Measurements from ENCODE around the gene GDPD2.
A peak's percentile ranks its signal among the peaks of the same experiment; 100 is the strongest.

Gene GDPD2

DNA sequence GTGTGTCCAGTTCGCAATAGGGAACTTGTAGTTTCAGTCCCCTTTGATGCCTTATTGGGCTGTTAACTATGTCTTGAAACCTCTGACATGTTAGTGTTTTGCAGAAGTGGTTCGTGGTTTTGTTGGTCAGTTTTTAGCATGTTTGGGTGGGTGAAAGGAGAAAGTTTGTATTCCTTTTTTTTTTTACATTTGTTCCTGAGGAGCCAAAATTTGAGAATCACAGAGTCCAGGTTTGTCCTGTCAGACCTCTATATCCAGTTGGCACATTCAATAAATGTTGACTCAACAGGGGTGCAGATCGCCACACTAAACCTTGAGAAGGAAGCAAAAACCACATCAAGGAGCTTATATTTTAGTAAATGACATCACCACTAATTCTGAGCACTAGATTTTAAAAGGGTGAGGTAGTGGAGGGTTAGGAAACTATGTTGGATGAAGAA, 47.8 kb downstream of the GDPD2 start:
- no peak for TF ChIP-seq EGR1 (IDR thresholded peaks at IDR 0.05)
- TF ChIP-seq TAF1 (IDR thresholded peaks at IDR 0.05; ENCODE audit: low read depth), result no peak
- TF ChIP-seq, protein P1, sequence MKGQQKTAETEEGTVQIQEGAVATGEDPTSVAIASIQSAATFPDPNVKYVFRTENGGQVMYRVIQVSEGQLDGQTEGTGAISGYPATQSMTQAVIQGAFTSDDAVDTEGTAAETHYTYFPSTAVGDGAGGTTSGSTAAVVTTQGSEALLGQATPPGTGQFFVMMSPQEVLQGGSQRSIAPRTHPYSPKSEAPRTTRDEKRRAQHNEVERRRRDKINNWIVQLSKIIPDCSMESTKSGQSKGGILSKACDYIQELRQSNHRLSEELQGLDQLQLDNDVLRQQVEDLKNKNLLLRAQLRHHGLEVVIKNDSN (IDR thresholded peaks at IDR 0.05), result no peak
- no peak for TF ChIP-seq FOXM1 (IDR thresholded peaks at IDR 0.05; ENCODE audit: borderline replicate concordance, low read depth)
- TF ChIP-seq ZBTB7A (IDR thresholded peaks at IDR 0.05; ENCODE audit: low read depth), result no peak
- TF ChIP-seq EP300 (IDR thresholded peaks at IDR 0.05; ENCODE audit: borderline replicate concordance), result no peak
- no peak for TF ChIP-seq CEBPB (IDR thresholded peaks at IDR 0.05)
- TF ChIP-seq, protein P2, sequence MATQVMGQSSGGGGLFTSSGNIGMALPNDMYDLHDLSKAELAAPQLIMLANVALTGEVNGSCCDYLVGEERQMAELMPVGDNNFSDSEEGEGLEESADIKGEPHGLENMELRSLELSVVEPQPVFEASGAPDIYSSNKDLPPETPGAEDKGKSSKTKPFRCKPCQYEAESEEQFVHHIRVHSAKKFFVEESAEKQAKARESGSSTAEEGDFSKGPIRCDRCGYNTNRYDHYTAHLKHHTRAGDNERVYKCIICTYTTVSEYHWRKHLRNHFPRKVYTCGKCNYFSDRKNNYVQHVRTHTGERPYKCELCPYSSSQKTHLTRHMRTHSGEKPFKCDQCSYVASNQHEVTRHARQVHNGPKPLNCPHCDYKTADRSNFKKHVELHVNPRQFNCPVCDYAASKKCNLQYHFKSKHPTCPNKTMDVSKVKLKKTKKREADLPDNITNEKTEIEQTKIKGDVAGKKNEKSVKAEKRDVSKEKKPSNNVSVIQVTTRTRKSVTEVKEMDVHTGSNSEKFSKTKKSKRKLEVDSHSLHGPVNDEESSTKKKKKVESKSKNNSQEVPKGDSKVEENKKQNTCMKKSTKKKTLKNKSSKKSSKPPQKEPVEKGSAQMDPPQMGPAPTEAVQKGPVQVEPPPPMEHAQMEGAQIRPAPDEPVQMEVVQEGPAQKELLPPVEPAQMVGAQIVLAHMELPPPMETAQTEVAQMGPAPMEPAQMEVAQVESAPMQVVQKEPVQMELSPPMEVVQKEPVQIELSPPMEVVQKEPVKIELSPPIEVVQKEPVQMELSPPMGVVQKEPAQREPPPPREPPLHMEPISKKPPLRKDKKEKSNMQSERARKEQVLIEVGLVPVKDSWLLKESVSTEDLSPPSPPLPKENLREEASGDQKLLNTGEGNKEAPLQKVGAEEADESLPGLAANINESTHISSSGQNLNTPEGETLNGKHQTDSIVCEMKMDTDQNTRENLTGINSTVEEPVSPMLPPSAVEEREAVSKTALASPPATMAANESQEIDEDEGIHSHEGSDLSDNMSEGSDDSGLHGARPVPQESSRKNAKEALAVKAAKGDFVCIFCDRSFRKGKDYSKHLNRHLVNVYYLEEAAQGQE (IDR thresholded peaks at IDR 0.05; ENCODE audit: low read depth), result no peak
- TF ChIP-seq RAD21 (IDR thresholded peaks at IDR 0.05; ENCODE audit: low read depth), result no peak
- no peak for TF ChIP-seq NFIC (IDR thresholded peaks at IDR 0.05)
- TF ChIP-seq CREB1 (IDR thresholded peaks at IDR 0.05; ENCODE audit: low read depth), result no peak
- no peak for TF ChIP-seq TCF12 (IDR thresholded peaks at IDR 0.05; ENCODE audit: low read depth)
- TF ChIP-seq, protein P3, sequence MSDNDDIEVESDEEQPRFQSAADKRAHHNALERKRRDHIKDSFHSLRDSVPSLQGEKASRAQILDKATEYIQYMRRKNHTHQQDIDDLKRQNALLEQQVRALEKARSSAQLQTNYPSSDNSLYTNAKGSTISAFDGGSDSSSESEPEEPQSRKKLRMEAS (IDR thresholded peaks at IDR 0.05), result no peak
- TF ChIP-seq YY1 (IDR thresholded peaks at IDR 0.05; ENCODE audit: low read depth), result no peak
- no peak for TF ChIP-seq TEAD4 (IDR thresholded peaks at IDR 0.05)

DNA sequence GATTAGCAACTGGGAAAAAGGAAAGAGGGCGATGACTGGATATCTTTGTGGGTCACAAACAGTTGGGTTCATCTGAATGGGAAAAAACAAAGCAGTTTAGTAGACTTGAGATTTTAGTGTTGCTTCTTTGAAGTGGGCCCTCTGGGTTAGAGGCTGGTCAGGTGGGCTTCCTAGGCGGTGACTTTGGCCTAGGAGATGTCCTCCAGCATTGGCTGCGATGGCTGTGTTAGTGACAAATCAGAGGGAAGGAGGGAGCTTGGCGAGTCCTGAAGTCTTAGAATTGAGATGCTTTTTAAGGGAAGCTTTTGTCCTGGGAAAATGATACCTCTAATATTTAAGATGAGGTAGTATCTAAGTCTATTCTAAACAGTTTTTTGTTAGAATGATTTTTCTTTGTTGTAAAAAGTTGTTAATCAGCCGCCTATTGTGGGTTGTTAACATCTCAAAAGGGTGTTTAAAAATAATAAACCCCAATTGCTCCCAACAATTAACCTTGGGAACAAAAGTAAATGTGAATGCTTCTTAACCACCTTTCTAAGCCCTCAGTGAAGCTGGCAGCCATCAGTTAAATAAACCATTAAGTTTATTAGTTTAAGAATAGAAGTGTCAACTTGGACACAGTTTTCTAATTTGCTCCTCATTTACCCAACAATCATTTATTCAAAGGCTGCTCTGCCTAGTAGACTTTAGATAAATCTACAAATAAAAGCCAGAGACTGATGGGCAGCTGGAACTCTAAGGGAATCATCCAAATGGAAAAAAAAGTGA, 53.2 kb downstream of the GDPD2 start:
- TF ChIP-seq, protein P1 (IDR thresholded peaks at IDR 0.05), result no peak

DNA sequence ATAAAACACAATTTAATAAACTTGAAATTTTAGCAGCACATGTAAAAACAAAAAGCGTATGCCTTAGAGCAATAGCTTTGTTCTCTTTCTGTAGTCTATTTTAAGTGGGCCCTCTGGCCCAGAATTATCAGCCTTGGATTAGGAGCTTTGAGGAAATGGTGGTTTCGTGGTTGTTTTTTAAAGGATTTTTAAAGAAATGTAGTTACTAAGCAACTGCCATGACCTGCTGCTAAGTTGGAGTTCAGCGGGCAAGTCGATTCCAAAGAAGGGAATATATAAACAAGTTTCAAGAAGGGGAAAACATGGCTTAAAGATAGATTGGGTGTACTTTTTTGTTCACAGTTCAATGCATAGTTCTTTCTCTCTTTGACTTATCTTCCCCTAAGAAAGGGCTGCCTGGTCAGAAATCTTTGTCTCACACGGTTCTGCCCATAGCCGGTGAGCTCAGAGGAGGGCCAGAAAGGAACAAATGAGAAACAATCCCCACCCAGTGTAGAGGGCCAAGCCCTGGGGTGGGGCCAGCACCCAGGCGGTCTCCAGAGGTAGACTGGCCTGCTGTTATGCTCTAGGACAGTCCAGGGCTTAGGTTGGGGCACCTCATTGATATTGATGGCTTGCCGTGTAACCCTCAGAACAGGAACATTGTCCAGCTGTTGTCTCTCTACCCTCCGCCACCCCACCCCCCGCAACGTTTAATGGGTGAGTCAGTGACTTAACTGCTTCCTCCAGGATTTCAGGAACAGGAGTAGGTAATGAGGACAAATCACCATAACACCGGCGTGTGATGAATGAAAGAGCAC, 54.0 kb downstream of the GDPD2 start:
- TF ChIP-seq FOXM1 (IDR thresholded peaks at IDR 0.05; ENCODE audit: borderline replicate concordance, low read depth), result no peak
- no peak for TF ChIP-seq TEAD4 (IDR thresholded peaks at IDR 0.05)
- peak; percentile 25; the same call in 1 of the 2 replicates for TF ChIP-seq NFIC (IDR thresholded peaks at IDR 0.05)

DNA sequence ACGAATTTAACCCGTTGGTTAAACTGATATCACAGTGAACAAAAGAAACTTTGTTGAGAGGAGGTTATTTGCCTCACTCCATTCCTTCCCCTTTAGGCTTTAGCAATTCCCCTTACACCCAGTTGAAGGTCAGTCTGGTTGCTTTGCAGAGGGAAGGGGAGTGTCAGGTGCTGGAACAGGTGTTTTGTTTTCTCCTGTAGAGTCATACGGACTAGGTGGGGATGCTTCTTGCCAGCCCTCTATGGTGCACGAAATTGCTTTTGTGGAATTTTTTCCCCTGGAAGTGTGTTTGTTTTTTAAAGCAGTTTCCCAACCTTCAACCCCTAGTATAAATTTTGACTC, 54.6 kb downstream of the GDPD2 start:
- TF ChIP-seq TEAD4 (IDR thresholded peaks at IDR 0.05), result no peak
- TF ChIP-seq YY1 (IDR thresholded peaks at IDR 0.05; ENCODE audit: low read depth), result no peak
- no peak for TF ChIP-seq EGR1 (IDR thresholded peaks at IDR 0.05)
- TF ChIP-seq NFIC (IDR thresholded peaks at IDR 0.05), result no peak
- no peak for TF ChIP-seq CEBPB (IDR thresholded peaks at IDR 0.05)
- TF ChIP-seq, protein P3 (IDR thresholded peaks at IDR 0.05), result no peak
- TF ChIP-seq FOXM1 (IDR thresholded peaks at IDR 0.05; ENCODE audit: borderline replicate concordance, low read depth), result no peak
- no peak for TF ChIP-seq ZBTB7A (IDR thresholded peaks at IDR 0.05; ENCODE audit: low read depth)
- TF ChIP-seq, protein P2 (IDR thresholded peaks at IDR 0.05; ENCODE audit: low read depth), result no peak
- no peak for TF ChIP-seq EP300 (IDR thresholded peaks at IDR 0.05; ENCODE audit: borderline replicate concordance)
- TF ChIP-seq TCF12 (IDR thresholded peaks at IDR 0.05; ENCODE audit: low read depth), result no peak
- TF ChIP-seq RAD21 (IDR thresholded peaks at IDR 0.05; ENCODE audit: low read depth), result no peak
- TF ChIP-seq CREB1 (IDR thresholded peaks at IDR 0.05; ENCODE audit: low read depth), result no peak
- TF ChIP-seq, protein P1 (IDR thresholded peaks at IDR 0.05), result no peak
- TF ChIP-seq TAF1 (IDR thresholded peaks at IDR 0.05; ENCODE audit: low read depth), result no peak

DNA sequence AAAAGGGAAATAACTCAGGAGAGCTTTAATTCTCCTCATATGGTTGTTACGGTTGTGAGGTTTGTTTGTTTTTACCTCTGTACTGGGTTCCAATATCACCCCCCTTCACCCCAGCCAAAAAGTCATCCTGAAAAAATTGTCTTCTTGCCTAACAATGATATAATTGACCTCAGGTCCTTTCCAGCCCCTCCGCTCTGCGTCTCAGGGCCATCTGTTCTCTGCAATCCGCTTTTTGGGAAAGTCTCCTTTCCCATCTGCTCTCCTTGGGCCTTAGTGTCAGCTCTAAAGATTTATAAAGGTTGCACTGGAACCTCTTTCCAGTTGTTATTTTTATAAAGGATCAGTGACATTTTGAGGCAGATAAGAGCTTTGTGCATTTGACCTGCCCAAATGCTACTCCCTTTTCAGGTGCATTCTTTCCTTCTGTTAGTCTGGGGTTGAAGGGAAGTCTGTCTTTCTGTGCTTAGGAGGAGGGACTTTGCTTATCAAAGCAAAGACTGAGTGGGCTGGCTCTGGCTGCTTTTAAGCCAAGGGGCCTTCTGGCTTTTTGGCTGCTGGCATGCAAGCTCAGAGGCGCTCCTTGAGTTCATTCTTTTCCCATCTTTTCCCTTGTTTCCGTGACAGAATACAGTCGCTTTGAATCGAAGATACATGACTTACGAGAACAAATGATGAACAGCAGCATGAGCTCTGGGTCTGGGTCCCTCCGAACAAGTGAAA, 55.6 kb downstream of the GDPD2 start:
- TF ChIP-seq, protein P3 (IDR thresholded peaks at IDR 0.05), result no peak
- TF ChIP-seq CREB1 (IDR thresholded peaks at IDR 0.05; ENCODE audit: low read depth) (no peak), EGR1 (IDR thresholded peaks at IDR 0.05) (no peak), TCF12 (IDR thresholded peaks at IDR 0.05; ENCODE audit: low read depth) (no peak), NFIC (IDR thresholded peaks at IDR 0.05) (no peak), ZBTB7A (IDR thresholded peaks at IDR 0.05; ENCODE audit: low read depth) (no peak), TEAD4 (IDR thresholded peaks at IDR 0.05) (no peak)
- TF ChIP-seq, protein P2 (IDR thresholded peaks at IDR 0.05; ENCODE audit: low read depth), result no peak

All from Ishikawa (cell line).